MCF 10A (cell line): ENCODE results near the gene KCND2. TPM values are rescaled to one million over a fixed set of nuclear protein-coding genes. Genes with fewer than 3 reads are reported as not detected.

Experiments
- BruUV-seq: library from RNA; stranded (reverse); fragments of 400-500 nt; replicated peaks from 2 replicates; lab custom pipeline; 2021; lab: Mats Ljungman, UMichigan
- CTCF ChIA-PET: fragments of 300-600 bp; sonication (Branson Sonifier 250); formaldehyde crosslinking; extraction: SDS; loops from one replicate; lab custom pipeline; 2021; ENCODE audit warnings: antibody characterized with exemption, inconsistent platforms; lab: Yijun Ruan, JAX
- POLR2A ChIA-PET: fragments of 300-600, 350-650 bp; sonication (Branson Sonifier 250); formaldehyde crosslinking; extraction: SDS; loops from one replicate; lab custom pipeline; 2020; ENCODE audit warnings: antibody characterized with exemption, inconsistent platforms; lab: Yijun Ruan, JAX
- DNase-seq: peaks from one replicate; pipeline ENCODE4 v3.0.0-alpha.2; 2018; ENCODE audit not compliant: unreplicated experiment
- H3K27ac Mint-ChIP-seq: one replicate; pipeline ENCODE4 v1.8.0; 2022; ENCODE audit warnings: mild to moderate bottlenecking, low read depth, mixed read lengths; ENCODE audit not compliant: unreplicated experiment
- H3K27me3 Mint-ChIP-seq: one replicate; pipeline ENCODE4 v1.8.0; 2022; ENCODE audit warnings: mixed read lengths; ENCODE audit not compliant: insufficient read depth, unreplicated experiment
- H3K36me3 Mint-ChIP-seq: one replicate; pipeline ENCODE4 v1.8.0; 2022; ENCODE audit warnings: mild to moderate bottlenecking, moderate library complexity, mixed read lengths; ENCODE audit not compliant: insufficient read depth, unreplicated experiment
- H3K4me1 Mint-ChIP-seq: one replicate; pipeline ENCODE4 v1.8.0; 2022; ENCODE audit warnings: mixed read lengths; ENCODE audit not compliant: insufficient read depth, unreplicated experiment
- H3K4me3 Mint-ChIP-seq: one replicate; pipeline ENCODE4 v1.8.0; 2022; ENCODE audit warnings: mild to moderate bottlenecking, moderate library complexity, mixed read lengths; ENCODE audit not compliant: unreplicated experiment
- H3K9me3 Mint-ChIP-seq: one replicate; pipeline ENCODE4 v1.8.0; 2022; ENCODE audit warnings: mixed read lengths; ENCODE audit not compliant: unreplicated experiment
- intact Hi-C: fragments of 100-400 bp; cut with micrococcal nuclease; formaldehyde crosslinking; loops from 2 replicates; pipeline ENCODE4 v1.14.1; 2022
- total RNA-seq: library from RNA; stranded (reverse); gene quantifications from 2 replicates; pipeline ENCODE4 v1.2.3, GENCODE V29; 2022
- TF ChIP-seq, protein P1 (sequence below): fragments of 200-600 bp; IDR thresholded peaks from one replicate; pipeline ENCODE4 v1.8.0; 2022; ENCODE audit warnings: antibody characterized with exemption, mild to moderate bottlenecking; ENCODE audit not compliant: unreplicated experiment

The KCND2 gene
- total RNA-seq, 1 experiment from 2014 or later = not detected

GRCh38 chr7:120417244-120417979 lies 144.4 kb downstream of the KCND2 start:
- Mint-ChIP-seq H3K4me1 (no peaks in the 10 kb centered on the region), H3K27me3 (peaks cover 23% of the 10 kb centered on the region), H3K4me3 (no peak overlapping the region), H3K9me3 (no peaks in the 10 kb centered on the region), H3K27ac (no peak overlapping the region), H3K36me3 (no peaks in the 10 kb centered on the region)
- TF ChIP-seq, protein P1, sequence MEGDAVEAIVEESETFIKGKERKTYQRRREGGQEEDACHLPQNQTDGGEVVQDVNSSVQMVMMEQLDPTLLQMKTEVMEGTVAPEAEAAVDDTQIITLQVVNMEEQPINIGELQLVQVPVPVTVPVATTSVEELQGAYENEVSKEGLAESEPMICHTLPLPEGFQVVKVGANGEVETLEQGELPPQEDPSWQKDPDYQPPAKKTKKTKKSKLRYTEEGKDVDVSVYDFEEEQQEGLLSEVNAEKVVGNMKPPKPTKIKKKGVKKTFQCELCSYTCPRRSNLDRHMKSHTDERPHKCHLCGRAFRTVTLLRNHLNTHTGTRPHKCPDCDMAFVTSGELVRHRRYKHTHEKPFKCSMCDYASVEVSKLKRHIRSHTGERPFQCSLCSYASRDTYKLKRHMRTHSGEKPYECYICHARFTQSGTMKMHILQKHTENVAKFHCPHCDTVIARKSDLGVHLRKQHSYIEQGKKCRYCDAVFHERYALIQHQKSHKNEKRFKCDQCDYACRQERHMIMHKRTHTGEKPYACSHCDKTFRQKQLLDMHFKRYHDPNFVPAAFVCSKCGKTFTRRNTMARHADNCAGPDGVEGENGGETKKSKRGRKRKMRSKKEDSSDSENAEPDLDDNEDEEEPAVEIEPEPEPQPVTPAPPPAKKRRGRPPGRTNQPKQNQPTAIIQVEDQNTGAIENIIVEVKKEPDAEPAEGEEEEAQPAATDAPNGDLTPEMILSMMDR = no peak
- intact Hi-C loops = no loop called here
- ChIA-PET CTCF (no interaction called here), POLR2A (no interaction called here)
- no TSS peak for BruUV-seq
- DNase-seq = no peak

GRCh38 chr7:120421151-120421651 lies 148.2 kb downstream of the KCND2 start:
- Mint-ChIP-seq H3K36me3 (no peaks in the 10 kb centered on the region), H3K27ac (no peak overlapping the region), H3K4me1 (no peaks in the 10 kb centered on the region), H3K9me3 (no peaks in the 10 kb centered on the region), H3K27me3 (peaks cover 36% of the 10 kb centered on the region), H3K4me3 (no peak overlapping the region)
- ChIA-PET CTCF (no interaction called here), POLR2A (no interaction called here)
- no peak for DNase-seq
- intact Hi-C loops = no loop called here
- no TSS peak for BruUV-seq
- TF ChIP-seq, protein P1 = no peak

DNA sequence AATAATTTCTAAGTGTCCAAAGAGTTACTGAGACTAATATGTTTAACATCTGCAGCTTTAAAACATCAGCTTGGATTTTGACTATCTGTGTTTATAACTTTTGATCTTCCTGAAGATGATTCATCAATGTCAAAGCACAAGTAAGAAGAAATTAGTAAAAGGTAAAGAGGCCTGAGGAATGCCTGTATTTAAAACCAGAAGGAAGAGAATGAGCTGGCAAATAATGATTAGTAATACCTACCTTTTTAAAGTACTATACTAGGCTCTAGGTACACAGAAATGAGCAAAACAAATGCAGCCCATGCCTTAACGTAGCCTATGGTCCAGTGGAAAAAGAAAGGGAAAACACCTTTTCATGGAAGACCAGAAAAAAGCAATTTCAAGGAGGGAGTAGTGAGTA lies 158.0 kb downstream of the KCND2 start:
- no peaks in the 10 kb centered on the region for H3K4me1 Mint-ChIP-seq

GRCh38 chr7:120436487-120437060 lies 163.6 kb downstream of the KCND2 start:
- Mint-ChIP-seq H3K9me3 (no peaks in the 10 kb centered on the region), H3K36me3 (no peaks in the 10 kb centered on the region), H3K27ac (no peak overlapping the region), H3K27me3 (no peaks in the 10 kb centered on the region), H3K4me1 (no peaks in the 10 kb centered on the region), H3K4me3 (no peak overlapping the region)
- intact Hi-C loops = no loop called here
- TF ChIP-seq, protein P1 = no peak
- no peak for DNase-seq
- CTCF ChIA-PET = no interaction called here
- POLR2A ChIA-PET = no interaction called here
- BruUV-seq = no TSS peak

More for the DNA sequence above, 158.0 kb downstream of the KCND2 start:
- Mint-ChIP-seq H3K9me3 (no peaks in the 10 kb centered on the region), H3K27ac (no peak overlapping the region), H3K27me3 (peaks cover 37% of the 10 kb centered on the region), H3K4me3 (no peak overlapping the region), H3K36me3 (no peaks in the 10 kb centered on the region)
- ChIA-PET POLR2A (no interaction called here), CTCF (interaction anchor here (0.7 kb wide), 1 partner anchor 8 kb away, joined by 4 read pairs; no protein-coding TSS in a partner anchor)
- intact Hi-C loops = no loop called here
- BruUV-seq = no TSS peak
- DNase-seq = no peak
- TF ChIP-seq, protein P1 = no peak
